ENCODE results near the gene ZDHHC1.

ZDHHC1 gene

GRCh38 chr16:67430504-67430976 is 14.3 kb upstream of the ZDHHC1 start:
- TF ChIP-seq GATA3 (IDR thresholded peaks at IDR 0.05; ENCODE audit: low read depth, low read length), result no peak
- TF ChIP-seq GATA2 (IDR thresholded peaks at IDR 0.05; ENCODE audit: low read depth, low read length), result no peak

- no peak for TF ChIP-seq GATA2 (IDR thresholded peaks at IDR 0.05; ENCODE audit: low read depth, low read length)
- TF ChIP-seq GATA3 (IDR thresholded peaks at IDR 0.05; ENCODE audit: low read depth, low read length), result no peak
Observed at GRCh38 chr16:67429799-67430503, 13.7 kb upstream of the ZDHHC1 start.

- no peak for TF ChIP-seq GATA3 (IDR thresholded peaks at IDR 0.05; ENCODE audit: low read depth, low read length)
- TF ChIP-seq GATA2 (IDR thresholded peaks at IDR 0.05; ENCODE audit: low read depth, low read length), result no peak
Observed at GRCh38 chr16:67429053-67429798, 12.9 kb upstream of the ZDHHC1 start.

GRCh38 chr16:67428146-67428731 is 12.0 kb upstream of the ZDHHC1 start:
- no peak for TF ChIP-seq GATA3 (IDR thresholded peaks at IDR 0.05; ENCODE audit: low read depth, low read length)
- TF ChIP-seq GATA2 (IDR thresholded peaks at IDR 0.05; ENCODE audit: low read depth, low read length), result no peak

GRCh38 chr16:67426950-67427349 is 10.7 kb upstream of the ZDHHC1 start:
- TF ChIP-seq GATA2 (IDR thresholded peaks at IDR 0.05; ENCODE audit: low read depth, low read length) (no peak), GATA3 (IDR thresholded peaks at IDR 0.05; ENCODE audit: low read depth, low read length) (no peak)

GRCh38 chr16:67426022-67426421 is 9.7 kb upstream of the ZDHHC1 start:
- TF ChIP-seq GATA3 (IDR thresholded peaks at IDR 0.05; ENCODE audit: low read depth, low read length) (no peak), GATA2 (IDR thresholded peaks at IDR 0.05; ENCODE audit: low read depth, low read length) (no peak)

GRCh38 chr16:67425580-67425979 is 9.3 kb upstream of the ZDHHC1 start:
- no peak for TF ChIP-seq GATA2 (IDR thresholded peaks at IDR 0.05; ENCODE audit: low read depth, low read length)
- TF ChIP-seq GATA3 (IDR thresholded peaks at IDR 0.05; ENCODE audit: low read depth, low read length), result no peak

- TF ChIP-seq GATA3 (IDR thresholded peaks at IDR 0.05; ENCODE audit: low read depth, low read length), result no peak
- TF ChIP-seq GATA2 (IDR thresholded peaks at IDR 0.05; ENCODE audit: low read depth, low read length), result no peak
Observed at GRCh38 chr16:67425061-67425460, 8.8 kb upstream of the ZDHHC1 start.

GRCh38 chr16:67424261-67424615 is 8.0 kb upstream of the ZDHHC1 start:
- TF ChIP-seq GATA3 (IDR thresholded peaks at IDR 0.05; ENCODE audit: low read depth, low read length), result no peak
- no peak for TF ChIP-seq GATA2 (IDR thresholded peaks at IDR 0.05; ENCODE audit: low read depth, low read length)

- TF ChIP-seq GATA2 (IDR thresholded peaks at IDR 0.05; ENCODE audit: low read depth, low read length), result no peak
Observed at GRCh38 chr16:67423611-67424260, 7.5 kb upstream of the ZDHHC1 start.

- TF ChIP-seq GATA3 (IDR thresholded peaks at IDR 0.05; ENCODE audit: low read depth, low read length) (no peak), GATA2 (IDR thresholded peaks at IDR 0.05; ENCODE audit: low read depth, low read length) (no peak)
Observed at GRCh38 chr16:67423015-67423414, 6.7 kb upstream of the ZDHHC1 start.

- TF ChIP-seq GATA2 (IDR thresholded peaks at IDR 0.05; ENCODE audit: low read depth, low read length) (no peak), GATA3 (IDR thresholded peaks at IDR 0.05; ENCODE audit: low read depth, low read length) (no peak)
Observed at GRCh38 chr16:67421030-67421429, 4.8 kb upstream of the ZDHHC1 start.

- TF ChIP-seq GATA2 (IDR thresholded peaks at IDR 0.05; ENCODE audit: low read depth, low read length) (no peak), GATA3 (IDR thresholded peaks at IDR 0.05; ENCODE audit: low read depth, low read length) (no peak)
Observed at GRCh38 chr16:67419931-67420330, 3.7 kb upstream of the ZDHHC1 start.

GRCh38 chr16:67419502-67419901 is 3.2 kb upstream of the ZDHHC1 start:
- TF ChIP-seq GATA2 (IDR thresholded peaks at IDR 0.05; ENCODE audit: low read depth, low read length) (no peak), GATA3 (IDR thresholded peaks at IDR 0.05; ENCODE audit: low read depth, low read length) (no peak)
